ENCODE measurements around the gene RCVRN. TPM values are rescaled to one million over a fixed set of nuclear protein-coding genes. Genes with fewer than 3 reads are reported as not detected.

RCVRN gene
- total and polyA plus RNA-seq, 12 donors: 0.11 to 0.66 (median 0.29) TPM; not detected in 3

GRCh38 chr17:9900044-9900594, 5.0 kb downstream of the RCVRN start:
- H3K9me3 ChIP-seq: peaks cover 0 to under 1% (median 0%) of the 10 kb centered on the region in 11 donors
- DNase-seq (no peak), ATAC-seq (peak in 1 of 8 donors; percentile 21)
- 34 to 58% methylated on average over 8 of the region's 8 CpGs for WGBS, 2 donors
- intact Hi-C loops (cut with DNase I): no loop called here
- peaks cover 0 to 40% (median 0%) of the 10 kb centered on the region in 7 donors for H3K27me3 ChIP-seq
- H3K36me3 ChIP-seq: no peaks in the 10 kb centered on the region
- TF ChIP-seq, protein P1, sequence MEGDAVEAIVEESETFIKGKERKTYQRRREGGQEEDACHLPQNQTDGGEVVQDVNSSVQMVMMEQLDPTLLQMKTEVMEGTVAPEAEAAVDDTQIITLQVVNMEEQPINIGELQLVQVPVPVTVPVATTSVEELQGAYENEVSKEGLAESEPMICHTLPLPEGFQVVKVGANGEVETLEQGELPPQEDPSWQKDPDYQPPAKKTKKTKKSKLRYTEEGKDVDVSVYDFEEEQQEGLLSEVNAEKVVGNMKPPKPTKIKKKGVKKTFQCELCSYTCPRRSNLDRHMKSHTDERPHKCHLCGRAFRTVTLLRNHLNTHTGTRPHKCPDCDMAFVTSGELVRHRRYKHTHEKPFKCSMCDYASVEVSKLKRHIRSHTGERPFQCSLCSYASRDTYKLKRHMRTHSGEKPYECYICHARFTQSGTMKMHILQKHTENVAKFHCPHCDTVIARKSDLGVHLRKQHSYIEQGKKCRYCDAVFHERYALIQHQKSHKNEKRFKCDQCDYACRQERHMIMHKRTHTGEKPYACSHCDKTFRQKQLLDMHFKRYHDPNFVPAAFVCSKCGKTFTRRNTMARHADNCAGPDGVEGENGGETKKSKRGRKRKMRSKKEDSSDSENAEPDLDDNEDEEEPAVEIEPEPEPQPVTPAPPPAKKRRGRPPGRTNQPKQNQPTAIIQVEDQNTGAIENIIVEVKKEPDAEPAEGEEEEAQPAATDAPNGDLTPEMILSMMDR (IDR thresholded peaks at IDR 0.05): no peak
- H3K4me1 ChIP-seq: peaks cover 0 to 5% (median 0%) of the 10 kb centered on the region in 9 donors
- H3K4me3 ChIP-seq: no peak overlapping the region
- H3K27ac ChIP-seq: no peak overlapping the region

GRCh38 chr17:9899280-9900043, 5.6 kb downstream of the RCVRN start:
- Histone ChIP-seq H3K36me3 (no peaks in the 10 kb centered on the region), H3K27me3 (peaks cover 0 to 38% (median 4%) of the 10 kb centered on the region in 7 donors), H3K27ac (no peak overlapping the region), H3K9me3 (peaks cover 0 to 7% (median 0%) of the 10 kb centered on the region in 11 donors), H3K4me3 (no peak overlapping the region), H3K4me1 (peaks cover 0 to 5% (median 0%) of the 10 kb centered on the region in 9 donors)
- TF ChIP-seq, protein P1 (IDR thresholded peaks at IDR 0.05): no peak
- 74 to 77% methylated on average over 21 of the region's 21 CpGs for WGBS, 2 donors
- ATAC-seq: peak in 2 of 8 donors; percentile 12 to 51
- DNase-seq: no peak
- intact Hi-C loops (cut with DNase I): loop anchor here in 2 of 10 donors (10.0 kb wide), 1 partner anchor 175 kb away; no protein-coding TSS in a partner anchor

DNA sequence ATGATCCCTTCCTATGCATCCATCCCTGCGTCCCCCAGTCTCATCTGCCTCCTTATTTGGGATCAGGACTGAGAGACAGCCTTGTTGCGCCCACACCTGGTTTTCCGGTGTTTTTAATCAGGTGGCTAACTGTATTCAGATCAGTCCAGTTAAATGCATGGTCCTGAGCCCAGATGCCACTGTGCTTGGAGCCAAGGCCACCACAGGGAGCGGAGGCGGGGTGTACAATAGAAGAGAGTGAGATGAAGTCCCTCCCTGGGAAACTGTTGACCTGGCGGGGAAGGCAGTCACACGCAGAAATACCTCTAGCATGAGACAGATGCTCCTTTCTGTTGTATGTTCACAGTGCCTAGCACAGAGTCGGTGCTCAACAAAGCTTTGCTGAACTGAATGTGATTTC, 6.3 kb downstream of the RCVRN start:
- peaks cover 0 to 5% (median 0%) of the 10 kb centered on the region in 9 donors for H3K4me1 ChIP-seq
- no peak overlapping the region for H3K4me3 ChIP-seq
- WGBS, 2 donors: 94 to 97% methylated on average over 8 of the region's 8 CpGs
- H3K9me3 ChIP-seq: peaks cover 0 to 10% (median 0%) of the 10 kb centered on the region in 11 donors
- H3K27ac ChIP-seq: no peak overlapping the region
- peaks cover 0 to 36% (median 8%) of the 10 kb centered on the region in 7 donors for H3K27me3 ChIP-seq
- ATAC-seq (no peak), DNase-seq (no peak)
- H3K36me3 ChIP-seq: no peaks in the 10 kb centered on the region
- TF ChIP-seq, protein P1 (IDR thresholded peaks at IDR 0.05): no peak
- intact Hi-C loops (cut with DNase I): loop anchor here in 2 of 10 donors (10.0 kb wide), 1 partner anchor 174 kb away; no protein-coding TSS in a partner anchor

GRCh38 chr17:9897372-9897968, 7.6 kb downstream of the RCVRN start:
- no peak for DNase-seq
- Histone ChIP-seq H3K4me3 (no peak overlapping the region), H3K9me3 (peaks cover 0 to 10% (median 0%) of the 10 kb centered on the region in 11 donors), H3K27ac (no peak overlapping the region), H3K4me1 (peaks cover 0 to 5% (median 0%) of the 10 kb centered on the region in 9 donors), H3K27me3 (peaks cover 0 to 36% (median 9%) of the 10 kb centered on the region in 7 donors), H3K36me3 (no peaks in the 10 kb centered on the region)
- intact Hi-C loops (cut with DNase I): loop anchor here in 2 of 10 donors (10.0 kb wide), 1 partner anchor 173 kb away; no protein-coding TSS in a partner anchor
- WGBS, 2 donors: 81 to 90% methylated on average over 13 of the region's 13 CpGs
- TF ChIP-seq, protein P1 (IDR thresholded peaks at IDR 0.05): no peak
- ATAC-seq: no peak

All from heart right ventricle (tissue), 16 donors.